Cardiac muscle cell (in vitro differentiated cells and primary cell): Measurements from ENCODE around the gene AP2M1. TPM values are rescaled to one million over a fixed set of nuclear protein-coding genes. Genes with fewer than 3 reads are reported as not detected.
A peak's percentile ranks its signal among the peaks of the same experiment; 100 is the strongest.

Experiments used
- DNase-seq, 2 donors: peaks; one replicate each; pipeline versions ENCODE4 v3.0.0 to v3.0.0-alpha.2; 2010 to 2017; ENCODE audit warnings: low read depth in 1 of 2, low spot score in 1 of 2
- H3K27ac ChIP-seq: fragments of 200-600 bp; sonication (generic); 2 replicates; pipeline ENCODE4 v1.5.1; 2016
- H3K27me3 ChIP-seq: fragments of 200-600 bp; sonication (generic); 2 replicates; pipeline ENCODE4 v1.6.0; 2016; ENCODE audit warnings: control low read depth
- H3K36me3 ChIP-seq: fragments of 200-600 bp; sonication (generic); 2 replicates; pipeline ENCODE4 v1.5.1; 2016; ENCODE audit warnings: control low read depth
- H3K4me1 ChIP-seq: fragments of 200-600 bp; sonication (generic); 2 replicates; pipeline ENCODE4 v1.8.1; 2017; ENCODE audit warnings: low read depth, mild to moderate bottlenecking, mixed run types
- H3K4me3 ChIP-seq: fragments of 200-600 bp; sonication (generic); 2 replicates; pipeline ENCODE4 v1.5.1; 2016; ENCODE audit warnings: mild to moderate bottlenecking
- H3K9me3 ChIP-seq: fragments of 200-600 bp; sonication (generic); 2 replicates; pipeline ENCODE4 v1.5.1; 2017; ENCODE audit warnings: low read depth, mild to moderate bottlenecking, control low read depth
- polyA plus RNA-seq: library from polyadenylated mRNA; unstranded; fragments of >200 nt; fragmentation: Nextera tagmentation; extraction: Ambion mirVana; gene quantifications from 2 replicates; pipeline ENCODE4 v1.2.1, GENCODE V29; 2016
- total RNA-seq: library from RNA; depleted of rRNA; stranded (reverse); fragments of >200 nt; gene quantifications from 2 replicates; pipeline ENCODE4 v1.2.3, GENCODE V29; 2016
- TF ChIP-seq, protein P1 (sequence below): IDR thresholded peaks from 2 replicates; pipeline ENCODE4 v1.5.1; 2012; ENCODE audit warnings: low read depth, mild to moderate bottlenecking, low read length

AP2M1 gene
- total and polyA plus RNA-seq, 2 experiments from 2014 or later: 399 to 577 TPM

DNA sequence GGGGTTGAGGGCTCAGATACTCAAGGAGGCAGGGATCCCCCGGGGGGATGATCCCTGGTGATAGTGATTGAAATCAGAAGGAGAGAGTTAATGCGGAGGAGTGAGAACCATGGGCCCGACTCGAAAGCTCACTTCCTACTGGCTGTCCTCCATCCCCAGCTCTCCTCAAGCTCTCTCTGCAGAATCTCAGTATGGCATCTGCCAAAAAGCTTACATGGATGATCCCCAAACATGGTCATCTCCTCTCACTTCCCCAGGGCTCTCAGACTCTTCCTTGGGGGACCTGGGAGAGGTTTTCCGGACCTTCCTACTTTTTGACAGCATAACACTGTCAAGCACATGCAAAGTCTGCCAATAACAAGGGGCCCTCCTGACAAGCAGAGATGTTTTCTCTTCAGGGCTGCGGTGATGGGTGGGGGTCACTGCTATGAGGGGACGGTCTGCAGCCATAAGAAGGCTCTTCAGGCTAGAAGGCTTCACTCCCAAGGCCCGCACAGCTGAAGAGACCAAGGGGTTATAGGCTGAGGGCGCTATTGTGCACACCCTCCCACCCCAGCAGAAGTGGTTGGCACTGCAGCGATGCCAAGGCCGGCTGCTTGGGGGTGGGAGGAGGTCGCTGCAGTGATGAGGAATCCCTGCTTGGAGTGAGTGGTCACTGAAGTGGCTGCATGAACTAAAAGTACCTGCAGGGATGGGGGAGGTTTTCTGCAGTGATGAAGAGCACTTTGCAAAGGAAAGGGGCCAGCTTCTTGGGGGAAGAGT, 53.9 kb downstream of the AP2M1 start:
- Histone ChIP-seq H3K4me1 (no peaks in the 10 kb centered on the region), H3K9me3 (no peaks in the 10 kb centered on the region), H3K27ac (no peak overlapping the region), H3K27me3 (peaks cover 95% of the 10 kb centered on the region), H3K4me3 (peak overlapping the region; percentile 37), H3K36me3 (no peaks in the 10 kb centered on the region)
- no peak for DNase-seq
- TF ChIP-seq, protein P1, sequence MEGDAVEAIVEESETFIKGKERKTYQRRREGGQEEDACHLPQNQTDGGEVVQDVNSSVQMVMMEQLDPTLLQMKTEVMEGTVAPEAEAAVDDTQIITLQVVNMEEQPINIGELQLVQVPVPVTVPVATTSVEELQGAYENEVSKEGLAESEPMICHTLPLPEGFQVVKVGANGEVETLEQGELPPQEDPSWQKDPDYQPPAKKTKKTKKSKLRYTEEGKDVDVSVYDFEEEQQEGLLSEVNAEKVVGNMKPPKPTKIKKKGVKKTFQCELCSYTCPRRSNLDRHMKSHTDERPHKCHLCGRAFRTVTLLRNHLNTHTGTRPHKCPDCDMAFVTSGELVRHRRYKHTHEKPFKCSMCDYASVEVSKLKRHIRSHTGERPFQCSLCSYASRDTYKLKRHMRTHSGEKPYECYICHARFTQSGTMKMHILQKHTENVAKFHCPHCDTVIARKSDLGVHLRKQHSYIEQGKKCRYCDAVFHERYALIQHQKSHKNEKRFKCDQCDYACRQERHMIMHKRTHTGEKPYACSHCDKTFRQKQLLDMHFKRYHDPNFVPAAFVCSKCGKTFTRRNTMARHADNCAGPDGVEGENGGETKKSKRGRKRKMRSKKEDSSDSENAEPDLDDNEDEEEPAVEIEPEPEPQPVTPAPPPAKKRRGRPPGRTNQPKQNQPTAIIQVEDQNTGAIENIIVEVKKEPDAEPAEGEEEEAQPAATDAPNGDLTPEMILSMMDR: no peak

DNA sequence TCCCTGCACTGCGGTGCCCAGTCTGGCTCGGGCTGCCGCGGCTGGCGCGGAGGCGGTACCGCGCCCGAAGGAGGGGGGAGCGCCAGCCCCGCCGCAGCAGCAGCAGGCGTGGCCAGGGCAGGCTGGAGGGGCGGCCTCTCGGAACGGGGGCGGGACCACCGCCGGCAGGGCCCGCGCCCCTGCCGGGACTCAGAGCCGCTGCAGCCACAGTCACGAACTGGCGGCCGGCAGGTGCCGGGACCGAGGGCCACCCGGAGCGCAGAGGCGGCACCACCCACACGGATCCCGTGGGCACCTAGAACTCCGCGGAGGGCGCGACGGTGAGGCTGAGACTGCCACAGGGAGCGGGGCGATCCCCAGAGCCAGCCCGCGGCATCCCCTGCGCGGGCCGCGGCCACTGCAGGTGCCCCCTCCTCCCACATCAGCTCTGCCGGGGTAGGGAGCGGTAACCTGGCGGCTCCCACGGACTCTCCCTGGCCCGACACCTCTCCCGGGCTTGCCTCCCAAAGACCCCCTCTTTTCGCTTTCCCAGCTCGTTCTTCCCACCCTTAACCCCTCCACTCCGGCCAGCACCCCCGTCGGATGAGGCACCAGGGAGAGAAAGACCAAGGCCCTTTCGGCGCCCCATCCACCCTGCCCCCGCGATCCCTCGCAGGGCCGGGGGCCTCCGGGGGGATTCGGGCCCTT, 54.9 kb downstream of the AP2M1 start, which contains the start of gene VWA5B2:
TSS of gene VWA5B2 (plus strand) at position 192 of the 687 bp plus-strand sequence. CDS start 944 bp downstream, outside the sequence.
- H3K9me3 ChIP-seq: no peaks in the 10 kb centered on the region
- no peaks in the 10 kb centered on the region for H3K36me3 ChIP-seq
- H3K4me1 ChIP-seq: no peaks in the 10 kb centered on the region
- no peak within 1 kb of the TSS for H3K27ac ChIP-seq
- TF ChIP-seq, protein P1: no peak
- H3K4me3 ChIP-seq: peak within 1 kb of the TSS; percentile 37
- H3K27me3 ChIP-seq: peaks cover 97% of the 10 kb centered on the region
- peak; percentile 32 to 83 for DNase-seq

DNA sequence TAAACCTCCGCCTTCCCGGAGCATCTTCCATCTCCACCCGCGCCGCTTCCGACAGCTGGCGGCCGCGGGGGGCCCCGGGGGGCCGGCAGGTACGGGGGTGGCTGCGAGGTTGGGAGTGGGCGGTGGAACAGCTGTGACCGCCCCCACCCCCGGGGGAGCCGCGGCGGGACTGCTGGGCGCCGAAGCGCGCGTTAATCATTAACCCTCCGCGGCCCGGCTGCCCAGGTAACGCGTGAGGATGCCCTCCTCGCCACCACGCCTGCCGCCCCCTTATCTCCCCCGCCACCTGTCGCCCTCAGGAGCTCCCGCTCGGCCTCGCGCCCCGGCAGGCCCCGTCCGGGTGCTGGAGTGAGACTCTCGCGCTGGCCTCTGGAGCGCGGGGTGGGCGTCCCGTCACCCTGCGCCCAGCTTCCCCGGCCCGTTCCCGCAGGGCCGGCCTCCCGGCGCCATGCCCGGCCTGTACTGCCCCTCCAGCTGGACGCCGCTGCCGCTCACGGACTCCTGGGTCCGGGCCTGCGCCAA, 55.5 kb downstream of the AP2M1 start:
- H3K4me3 ChIP-seq: peak overlapping the region; percentile 37
- TF ChIP-seq, protein P1: no peak
- H3K27me3 ChIP-seq: peaks cover 97% of the 10 kb centered on the region
- no peaks in the 10 kb centered on the region for H3K36me3 ChIP-seq
- peak in 1 of 2 donors; percentile 20 for DNase-seq
- no peak overlapping the region for H3K27ac ChIP-seq
- H3K4me1 ChIP-seq: no peaks in the 10 kb centered on the region
- H3K9me3 ChIP-seq: no peaks in the 10 kb centered on the region

DNA sequence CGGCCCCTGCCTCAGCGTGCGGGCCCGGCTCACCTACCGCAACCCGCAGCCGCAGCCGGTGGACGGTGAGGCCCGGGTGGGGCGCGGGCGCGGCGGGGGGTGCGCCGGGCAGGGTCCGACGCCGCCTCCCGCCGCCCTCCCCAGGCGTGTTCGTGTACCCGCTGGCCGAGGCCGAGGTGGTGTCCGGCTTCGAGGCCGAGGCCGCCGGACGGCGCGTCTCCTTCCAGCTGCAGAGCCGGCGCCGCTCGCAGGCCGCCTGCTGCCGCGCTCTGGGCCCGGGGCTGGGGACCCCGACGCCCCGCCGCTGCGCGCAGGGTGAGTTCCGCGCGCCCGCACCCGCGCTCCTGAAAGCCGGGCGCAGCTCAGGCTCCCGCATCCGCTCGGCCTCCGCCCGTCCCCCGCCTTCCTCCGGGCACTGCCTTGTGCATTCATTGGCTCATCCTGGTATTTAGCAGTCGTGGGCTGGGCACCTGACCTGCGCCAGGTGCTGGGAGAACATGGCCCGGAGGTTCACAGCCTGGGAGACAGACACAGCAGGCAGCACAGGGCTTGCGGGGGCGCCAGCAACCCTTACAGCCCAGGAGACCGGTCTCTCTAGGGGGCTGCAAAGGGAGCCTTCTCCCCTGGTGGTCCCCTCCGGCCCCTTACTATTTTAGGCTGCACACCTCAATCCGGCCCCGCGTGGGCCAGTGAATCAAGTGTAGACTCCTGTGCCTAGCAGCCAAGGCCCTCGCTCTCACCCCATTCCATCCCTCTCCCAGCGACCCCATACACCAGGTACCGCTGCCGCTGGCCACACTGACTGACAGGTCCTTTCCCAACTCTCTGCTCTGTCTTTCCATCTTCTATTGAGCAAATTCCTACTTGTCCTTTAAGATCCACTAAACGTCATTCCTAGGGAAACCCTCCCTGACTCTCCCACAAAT, 56.2 kb downstream of the AP2M1 start:
- TF ChIP-seq, protein P1: no peak
- Histone ChIP-seq H3K36me3 (no peaks in the 10 kb centered on the region), H3K9me3 (no peaks in the 10 kb centered on the region), H3K4me1 (no peaks in the 10 kb centered on the region), H3K4me3 (peak overlapping the region; percentile 14), H3K27ac (no peak overlapping the region), H3K27me3 (peaks cover 92% of the 10 kb centered on the region)
- peak in 1 of 2 donors; percentile 13 for DNase-seq

DNA sequence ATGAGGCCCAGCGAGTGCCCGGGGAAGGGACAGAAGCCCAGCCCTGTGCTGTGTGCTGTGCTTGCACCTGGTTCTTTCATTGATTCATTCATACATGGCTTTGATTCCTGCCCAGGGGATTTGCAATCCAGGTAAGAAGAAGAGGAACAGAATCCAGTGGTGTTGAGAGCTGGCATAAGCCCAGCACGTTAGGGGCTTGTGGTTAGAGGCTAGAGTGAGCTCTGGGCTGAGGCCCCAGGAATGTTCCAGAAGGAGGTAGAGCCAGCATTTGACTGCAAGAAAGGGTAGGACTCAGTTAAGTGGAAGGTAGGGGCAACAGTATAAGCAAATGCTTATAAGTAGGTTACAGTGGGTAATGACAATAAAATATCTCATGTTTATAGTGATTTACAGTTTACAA, 57.0 kb downstream of the AP2M1 start:
- TF ChIP-seq, protein P1: no peak
- no peak overlapping the region for H3K4me3 ChIP-seq
- no peaks in the 10 kb centered on the region for H3K36me3 ChIP-seq
- H3K27me3 ChIP-seq: peaks cover 86% of the 10 kb centered on the region
- no peak overlapping the region for H3K27ac ChIP-seq
- H3K9me3 ChIP-seq: no peaks in the 10 kb centered on the region
- peak in 1 of 2 donors; percentile 23 for DNase-seq
- no peaks in the 10 kb centered on the region for H3K4me1 ChIP-seq
